ENCODE results near the gene HDAC9.

DNA sequence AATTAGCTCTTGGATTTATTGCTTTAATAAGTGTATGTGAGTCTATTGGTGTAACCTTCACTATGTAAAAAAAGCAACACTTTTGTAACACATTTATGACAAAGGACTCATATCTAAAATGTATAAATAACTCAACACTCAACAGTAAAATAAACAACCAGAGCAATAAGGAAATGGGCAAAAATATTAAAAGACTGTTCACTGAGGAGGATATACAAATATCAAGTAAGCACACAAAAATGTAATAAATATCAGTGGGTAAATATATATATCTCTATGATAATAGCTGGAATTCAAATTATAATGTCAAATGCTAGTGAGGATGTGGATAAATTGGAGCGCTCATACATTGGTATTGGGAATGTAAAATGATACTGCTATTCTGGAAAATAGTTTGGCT lies 53.0 kb downstream of the HDAC9 start:
- TF ChIP-seq POLR2A (IDR thresholded peaks at IDR 0.05; ENCODE audit: low read depth, low read length), result no peak
- TF ChIP-seq POLR2AphosphoS5 (IDR thresholded peaks at IDR 0.05; ENCODE audit: low read depth, low read length), result no peak

Data from GM12892 (cell line).